WTC11 (cell line): ENCODE measurements around the gene MYH14. TPM values are rescaled to one million over a fixed set of nuclear protein-coding genes. Genes with fewer than 3 reads are reported as not detected.

Experiments
- ATAC-seq: fragments of 200-7000 bp; cut with Tn5 transposase; 2 replicates; pipeline ENCODE4 v1.10.0; 2021; ENCODE audit warnings: mild to moderate bottlenecking, moderate library complexity
- CTCF ChIA-PET: fragments of 300-600 bp; sonication (Branson Sonifier 250); formaldehyde crosslinking; loops from one replicate; lab custom pipeline; 2021; ENCODE audit warnings: antibody characterized with exemption; lab: Charles Lee
- POLR2A ChIA-PET: fragments of 350-600 bp; sonication (Branson Sonifier 250); formaldehyde crosslinking; loops from one replicate; lab custom pipeline; 2021; ENCODE audit warnings: antibody characterized with exemption; lab: Charles Lee
- DNase-seq: peaks from one replicate; pipeline ENCODE4 v3.0.0; 2021; ENCODE audit warnings: low spot score
- H3K27ac Mint-ChIP-seq: 2 replicates; pipeline ENCODE4 v1.8.0; 2021; ENCODE audit warnings: mixed read lengths
- H3K27me3 Mint-ChIP-seq: 2 replicates; pipeline ENCODE4 v1.8.0; 2021; ENCODE audit warnings: low read depth, mild to moderate bottlenecking, moderate library complexity, mixed read lengths
- H3K36me3 Mint-ChIP-seq: 2 replicates; pipeline ENCODE4 v1.8.0; 2021; ENCODE audit warnings: mixed read lengths
- H3K4me1 Mint-ChIP-seq: 2 replicates; pipeline ENCODE4 v1.8.0; 2022; ENCODE audit warnings: mixed read lengths
- H3K4me3 Mint-ChIP-seq: 2 replicates; pipeline ENCODE4 v1.8.0; 2021; ENCODE audit warnings: mild to moderate bottlenecking, moderate library complexity, mixed read lengths
- H3K9me3 Mint-ChIP-seq: 2 replicates; pipeline ENCODE4 v1.8.0; 2021; ENCODE audit warnings: mixed read lengths
- JUN ChIP-seq: sonication (generic); formaldehyde crosslinking; IDR thresholded peaks from 2 replicates; pipeline ENCODE4 v1.8.0; 2023; ENCODE audit warnings: mild to moderate bottlenecking, missing genetic modification reagents
- MYBL2 ChIP-seq: sonication (generic); formaldehyde crosslinking; IDR thresholded peaks from 2 replicates; pipeline ENCODE4 v1.8.1; 2023; ENCODE audit warnings: mild to moderate bottlenecking, moderate library complexity, missing genetic modification reagents
- NFATC4 ChIP-seq: fragments of 250-450 bp; sonication (Bioruptor Pico); IDR thresholded peaks from 2 replicates; pipeline ENCODE4 v1.9.0; 2021; ENCODE audit warnings: mild to moderate bottlenecking
- NFE2L1 ChIP-seq: sonication (generic); formaldehyde crosslinking; IDR thresholded peaks from 2 replicates; pipeline ENCODE4 v1.8.1; 2023; ENCODE audit warnings: missing genetic modification reagents
- RELA ChIP-seq: sonication (generic); formaldehyde crosslinking; IDR thresholded peaks from 2 replicates; pipeline ENCODE4 v1.8.1; 2022; ENCODE audit warnings: missing genetic modification reagents, mild to moderate bottlenecking, borderline replicate concordance
- SMAD3 ChIP-seq: sonication (generic); formaldehyde crosslinking; IDR thresholded peaks from 2 replicates; pipeline ENCODE4 v1.8.0; 2022; ENCODE audit warnings: missing genetic modification reagents, mild to moderate bottlenecking, borderline replicate concordance
- SP1 ChIP-seq: sonication (generic); formaldehyde crosslinking; conservative IDR thresholded peaks from 2 replicates; pipeline ENCODE4 v1.8.1; 2022; ENCODE audit warnings: missing genetic modification reagents
- TP53 ChIP-seq: sonication (generic); formaldehyde crosslinking; IDR thresholded peaks from 2 replicates; pipeline ENCODE4 v1.8.1; 2023; ENCODE audit warnings: mild to moderate bottlenecking, missing genetic modification reagents
- ZNF671 ChIP-seq: fragments of 250-450 bp; sonication (Bioruptor Pico); IDR thresholded peaks from 2 replicates; pipeline ENCODE4 v1.8.0; 2021; ENCODE audit warnings: mild to moderate bottlenecking
- total RNA-seq: library from RNA; stranded (reverse); gene quantifications from 3 replicates; pipeline ENCODE4 v1.2.3, GENCODE V29; 2021
- TF ChIP-seq, protein P1 (sequence below): sonication (generic); formaldehyde crosslinking; IDR thresholded peaks from 2 replicates; pipeline ENCODE4 v1.8.0; 2022; ENCODE audit warnings: mild to moderate bottlenecking, missing genetic modification reagents
- TF ChIP-seq, protein P2 (sequence below): sonication (generic); formaldehyde crosslinking; IDR thresholded peaks from 2 replicates; pipeline ENCODE4 v1.8.0; 2022; ENCODE audit warnings: mild to moderate bottlenecking, missing genetic modification reagents
- TF ChIP-seq, protein P3 (sequence below): sonication (generic); formaldehyde crosslinking; IDR thresholded peaks from 2 replicates; pipeline ENCODE4 v1.8.1; 2022; ENCODE audit warnings: mild to moderate bottlenecking, moderate library complexity, missing genetic modification reagents
- TF ChIP-seq, protein P4 (sequence below): fragments of 250-450 bp; sonication (Bioruptor Pico); IDR thresholded peaks from 2 replicates; pipeline ENCODE4 v1.9.0; 2021; ENCODE audit warnings: mild to moderate bottlenecking, borderline replicate concordance
- TF ChIP-seq, protein P5 (sequence below): sonication (generic); formaldehyde crosslinking; IDR thresholded peaks from 2 replicates; pipeline ENCODE4 v1.8.1; 2023; ENCODE audit warnings: mild to moderate bottlenecking, missing genetic modification reagents, borderline replicate concordance

The MYH14 gene
- total RNA-seq, 1 experiment from 2014 or later: 25.8 TPM

DNA sequence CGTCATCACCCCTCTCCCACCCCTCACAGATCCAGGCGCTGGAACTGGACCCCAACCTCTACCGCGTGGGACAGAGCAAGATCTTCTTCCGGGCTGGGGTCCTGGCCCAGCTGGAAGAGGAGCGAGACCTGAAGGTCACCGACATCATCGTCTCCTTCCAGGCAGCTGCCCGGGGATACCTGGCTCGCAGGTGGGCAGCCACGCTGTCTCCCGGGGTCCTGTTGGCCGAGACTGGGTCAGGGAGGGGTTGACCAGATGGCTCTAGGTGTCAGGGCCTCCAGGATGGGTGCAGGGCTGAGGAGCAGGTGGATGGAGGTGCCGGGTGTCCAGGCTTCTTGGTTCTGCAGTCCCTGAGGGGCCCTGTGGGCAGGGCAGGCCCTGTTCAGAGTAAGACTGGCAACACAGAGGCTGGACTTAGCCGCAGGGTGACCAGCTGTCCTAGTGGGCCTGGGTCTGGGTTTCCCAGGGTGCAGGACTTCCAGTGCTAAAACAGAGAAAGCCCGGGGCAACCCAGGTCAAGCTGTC lies 58.1 kb downstream of the MYH14 start:
- no peak for DNase-seq
- peaks cover 7% of the 10 kb centered on the region for H3K4me1 Mint-ChIP-seq
- TF ChIP-seq, protein P1, sequence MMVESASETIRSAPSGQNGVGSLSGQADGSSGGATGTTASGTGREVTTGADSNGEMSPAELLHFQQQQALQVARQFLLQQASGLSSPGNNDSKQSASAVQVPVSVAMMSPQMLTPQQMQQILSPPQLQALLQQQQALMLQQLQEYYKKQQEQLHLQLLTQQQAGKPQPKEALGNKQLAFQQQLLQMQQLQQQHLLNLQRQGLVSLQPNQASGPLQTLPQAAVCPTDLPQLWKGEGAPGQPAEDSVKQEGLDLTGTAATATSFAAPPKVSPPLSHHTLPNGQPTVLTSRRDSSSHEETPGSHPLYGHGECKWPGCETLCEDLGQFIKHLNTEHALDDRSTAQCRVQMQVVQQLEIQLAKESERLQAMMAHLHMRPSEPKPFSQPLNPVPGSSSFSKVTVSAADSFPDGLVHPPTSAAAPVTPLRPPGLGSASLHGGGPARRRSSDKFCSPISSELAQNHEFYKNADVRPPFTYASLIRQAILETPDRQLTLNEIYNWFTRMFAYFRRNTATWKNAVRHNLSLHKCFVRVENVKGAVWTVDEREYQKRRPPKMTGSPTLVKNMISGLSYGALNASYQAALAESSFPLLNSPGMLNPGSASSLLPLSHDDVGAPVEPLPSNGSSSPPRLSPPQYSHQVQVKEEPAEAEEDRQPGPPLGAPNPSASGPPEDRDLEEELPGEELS (CRISPR knock-in tag): no peak
- TF ChIP-seq JUN (CRISPR knock-in tag) (no peak), ZNF671 (no peak), NFE2L1 (CRISPR knock-in tag) (no peak), MYBL2 (no peak), RELA (CRISPR knock-in tag) (no peak), SP1 (no peak), SMAD3 (no peak), TP53 (no peak), NFATC4 (no peak)
- TF ChIP-seq, protein P2, sequence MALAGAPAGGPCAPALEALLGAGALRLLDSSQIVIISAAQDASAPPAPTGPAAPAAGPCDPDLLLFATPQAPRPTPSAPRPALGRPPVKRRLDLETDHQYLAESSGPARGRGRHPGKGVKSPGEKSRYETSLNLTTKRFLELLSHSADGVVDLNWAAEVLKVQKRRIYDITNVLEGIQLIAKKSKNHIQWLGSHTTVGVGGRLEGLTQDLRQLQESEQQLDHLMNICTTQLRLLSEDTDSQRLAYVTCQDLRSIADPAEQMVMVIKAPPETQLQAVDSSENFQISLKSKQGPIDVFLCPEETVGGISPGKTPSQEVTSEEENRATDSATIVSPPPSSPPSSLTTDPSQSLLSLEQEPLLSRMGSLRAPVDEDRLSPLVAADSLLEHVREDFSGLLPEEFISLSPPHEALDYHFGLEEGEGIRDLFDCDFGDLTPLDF (CRISPR knock-in tag): no peak
- TF ChIP-seq, protein P3, sequence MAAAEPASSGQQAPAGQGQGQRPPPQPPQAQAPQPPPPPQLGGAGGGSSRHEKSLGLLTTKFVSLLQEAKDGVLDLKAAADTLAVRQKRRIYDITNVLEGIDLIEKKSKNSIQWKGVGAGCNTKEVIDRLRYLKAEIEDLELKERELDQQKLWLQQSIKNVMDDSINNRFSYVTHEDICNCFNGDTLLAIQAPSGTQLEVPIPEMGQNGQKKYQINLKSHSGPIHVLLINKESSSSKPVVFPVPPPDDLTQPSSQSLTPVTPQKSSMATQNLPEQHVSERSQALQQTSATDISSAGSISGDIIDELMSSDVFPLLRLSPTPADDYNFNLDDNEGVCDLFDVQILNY (CRISPR knock-in tag): no peak
- TF ChIP-seq, protein P4, sequence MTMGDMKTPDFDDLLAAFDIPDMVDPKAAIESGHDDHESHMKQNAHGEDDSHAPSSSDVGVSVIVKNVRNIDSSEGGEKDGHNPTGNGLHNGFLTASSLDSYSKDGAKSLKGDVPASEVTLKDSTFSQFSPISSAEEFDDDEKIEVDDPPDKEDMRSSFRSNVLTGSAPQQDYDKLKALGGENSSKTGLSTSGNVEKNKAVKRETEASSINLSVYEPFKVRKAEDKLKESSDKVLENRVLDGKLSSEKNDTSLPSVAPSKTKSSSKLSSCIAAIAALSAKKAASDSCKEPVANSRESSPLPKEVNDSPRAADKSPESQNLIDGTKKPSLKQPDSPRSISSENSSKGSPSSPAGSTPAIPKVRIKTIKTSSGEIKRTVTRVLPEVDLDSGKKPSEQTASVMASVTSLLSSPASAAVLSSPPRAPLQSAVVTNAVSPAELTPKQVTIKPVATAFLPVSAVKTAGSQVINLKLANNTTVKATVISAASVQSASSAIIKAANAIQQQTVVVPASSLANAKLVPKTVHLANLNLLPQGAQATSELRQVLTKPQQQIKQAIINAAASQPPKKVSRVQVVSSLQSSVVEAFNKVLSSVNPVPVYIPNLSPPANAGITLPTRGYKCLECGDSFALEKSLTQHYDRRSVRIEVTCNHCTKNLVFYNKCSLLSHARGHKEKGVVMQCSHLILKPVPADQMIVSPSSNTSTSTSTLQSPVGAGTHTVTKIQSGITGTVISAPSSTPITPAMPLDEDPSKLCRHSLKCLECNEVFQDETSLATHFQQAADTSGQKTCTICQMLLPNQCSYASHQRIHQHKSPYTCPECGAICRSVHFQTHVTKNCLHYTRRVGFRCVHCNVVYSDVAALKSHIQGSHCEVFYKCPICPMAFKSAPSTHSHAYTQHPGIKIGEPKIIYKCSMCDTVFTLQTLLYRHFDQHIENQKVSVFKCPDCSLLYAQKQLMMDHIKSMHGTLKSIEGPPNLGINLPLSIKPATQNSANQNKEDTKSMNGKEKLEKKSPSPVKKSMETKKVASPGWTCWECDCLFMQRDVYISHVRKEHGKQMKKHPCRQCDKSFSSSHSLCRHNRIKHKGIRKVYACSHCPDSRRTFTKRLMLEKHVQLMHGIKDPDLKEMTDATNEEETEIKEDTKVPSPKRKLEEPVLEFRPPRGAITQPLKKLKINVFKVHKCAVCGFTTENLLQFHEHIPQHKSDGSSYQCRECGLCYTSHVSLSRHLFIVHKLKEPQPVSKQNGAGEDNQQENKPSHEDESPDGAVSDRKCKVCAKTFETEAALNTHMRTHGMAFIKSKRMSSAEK (CRISPR knock-in tag): no peak
- TF ChIP-seq, protein P5, sequence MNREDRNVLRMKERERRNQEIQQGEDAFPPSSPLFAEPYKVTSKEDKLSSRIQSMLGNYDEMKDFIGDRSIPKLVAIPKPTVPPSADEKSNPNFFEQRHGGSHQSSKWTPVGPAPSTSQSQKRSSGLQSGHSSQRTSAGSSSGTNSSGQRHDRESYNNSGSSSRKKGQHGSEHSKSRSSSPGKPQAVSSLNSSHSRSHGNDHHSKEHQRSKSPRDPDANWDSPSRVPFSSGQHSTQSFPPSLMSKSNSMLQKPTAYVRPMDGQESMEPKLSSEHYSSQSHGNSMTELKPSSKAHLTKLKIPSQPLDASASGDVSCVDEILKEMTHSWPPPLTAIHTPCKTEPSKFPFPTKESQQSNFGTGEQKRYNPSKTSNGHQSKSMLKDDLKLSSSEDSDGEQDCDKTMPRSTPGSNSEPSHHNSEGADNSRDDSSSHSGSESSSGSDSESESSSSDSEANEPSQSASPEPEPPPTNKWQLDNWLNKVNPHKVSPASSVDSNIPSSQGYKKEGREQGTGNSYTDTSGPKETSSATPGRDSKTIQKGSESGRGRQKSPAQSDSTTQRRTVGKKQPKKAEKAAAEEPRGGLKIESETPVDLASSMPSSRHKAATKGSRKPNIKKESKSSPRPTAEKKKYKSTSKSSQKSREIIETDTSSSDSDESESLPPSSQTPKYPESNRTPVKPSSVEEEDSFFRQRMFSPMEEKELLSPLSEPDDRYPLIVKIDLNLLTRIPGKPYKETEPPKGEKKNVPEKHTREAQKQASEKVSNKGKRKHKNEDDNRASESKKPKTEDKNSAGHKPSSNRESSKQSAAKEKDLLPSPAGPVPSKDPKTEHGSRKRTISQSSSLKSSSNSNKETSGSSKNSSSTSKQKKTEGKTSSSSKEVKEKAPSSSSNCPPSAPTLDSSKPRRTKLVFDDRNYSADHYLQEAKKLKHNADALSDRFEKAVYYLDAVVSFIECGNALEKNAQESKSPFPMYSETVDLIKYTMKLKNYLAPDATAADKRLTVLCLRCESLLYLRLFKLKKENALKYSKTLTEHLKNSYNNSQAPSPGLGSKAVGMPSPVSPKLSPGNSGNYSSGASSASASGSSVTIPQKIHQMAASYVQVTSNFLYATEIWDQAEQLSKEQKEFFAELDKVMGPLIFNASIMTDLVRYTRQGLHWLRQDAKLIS: no peak
- TF ChIP-seq, all 79 proteins: peak for 0
- Mint-ChIP-seq H3K4me3 (no peak overlapping the region), H3K27ac (no peak overlapping the region), H3K9me3 (0 out of 2 replicates have a peak, but pooled peaks cover 6% of the 10 kb centered on the region), H3K36me3 (peaks cover 14% of the 10 kb centered on the region), H3K27me3 (no peaks in the 10 kb centered on the region)
- CTCF ChIA-PET: interaction anchor here (1.0 to 2.5 kb wide), 3 partner anchors 9 to 205 kb away, joined by 3 to 14 read pairs (median 4); no protein-coding TSS in a partner anchor
- no peak for ATAC-seq
- POLR2A ChIA-PET: no interaction called here
